Peyer's patch (tissue), 4 donors: Measurements from ENCODE around the gene EDIL3.
"Not testable (repeated sequence)": the region's sequence is repeated elsewhere in the genome, so short reads cannot be mapped to it uniquely, and the experiment has no call there.

ENCODE experiments used
- POLR2A ChIP-seq, 2 donors: fragments of 450-650 bp; IDR thresholded peaks; one replicate each; pipeline ENCODE4 v1.5.1; 2017; ENCODE audit warnings: antibody characterized with exemption in 2 of 2, mild to moderate bottlenecking in 2 of 2, moderate library complexity in 2 of 2
- TF ChIP-seq, protein P1 (sequence below), 6 experiments: fragments of 450-650 bp in 4 of 6; fragments of 200-600 bp in 2 of 6; sonication (generic) in 1 of 6; IDR thresholded peaks; one replicate each; pipeline ENCODE4 v1.5.1; 2017 to 2019; ENCODE audit warnings: antibody characterized with exemption in 6 of 6, mild to moderate bottlenecking in 3 of 6, moderate library complexity in 1 of 6

DNA sequence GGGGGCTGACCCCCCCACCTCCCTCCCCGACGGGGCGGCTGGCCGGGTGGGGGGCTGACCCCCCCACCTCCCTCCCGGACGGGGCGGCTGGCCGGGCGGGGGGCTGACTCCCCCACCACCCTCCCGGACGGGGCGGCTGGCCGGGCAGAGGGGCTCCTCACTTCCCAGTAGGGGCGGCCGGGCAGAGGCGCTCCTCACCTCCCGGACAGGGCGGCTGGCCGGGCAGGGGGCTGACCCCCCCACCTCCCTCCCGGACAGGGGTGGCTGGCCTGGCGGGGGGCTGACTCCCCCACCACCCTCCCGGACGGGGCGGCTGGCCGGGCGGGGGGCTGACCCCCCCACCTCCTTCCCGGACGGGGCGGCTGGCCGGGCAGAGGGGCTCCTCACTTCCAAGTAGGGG, 72.4 kb downstream of the EDIL3 start:
- TF ChIP-seq, protein P1, sequence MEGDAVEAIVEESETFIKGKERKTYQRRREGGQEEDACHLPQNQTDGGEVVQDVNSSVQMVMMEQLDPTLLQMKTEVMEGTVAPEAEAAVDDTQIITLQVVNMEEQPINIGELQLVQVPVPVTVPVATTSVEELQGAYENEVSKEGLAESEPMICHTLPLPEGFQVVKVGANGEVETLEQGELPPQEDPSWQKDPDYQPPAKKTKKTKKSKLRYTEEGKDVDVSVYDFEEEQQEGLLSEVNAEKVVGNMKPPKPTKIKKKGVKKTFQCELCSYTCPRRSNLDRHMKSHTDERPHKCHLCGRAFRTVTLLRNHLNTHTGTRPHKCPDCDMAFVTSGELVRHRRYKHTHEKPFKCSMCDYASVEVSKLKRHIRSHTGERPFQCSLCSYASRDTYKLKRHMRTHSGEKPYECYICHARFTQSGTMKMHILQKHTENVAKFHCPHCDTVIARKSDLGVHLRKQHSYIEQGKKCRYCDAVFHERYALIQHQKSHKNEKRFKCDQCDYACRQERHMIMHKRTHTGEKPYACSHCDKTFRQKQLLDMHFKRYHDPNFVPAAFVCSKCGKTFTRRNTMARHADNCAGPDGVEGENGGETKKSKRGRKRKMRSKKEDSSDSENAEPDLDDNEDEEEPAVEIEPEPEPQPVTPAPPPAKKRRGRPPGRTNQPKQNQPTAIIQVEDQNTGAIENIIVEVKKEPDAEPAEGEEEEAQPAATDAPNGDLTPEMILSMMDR (IDR thresholded peaks at IDR 0.05), result not testable (repeated sequence)
- not testable (repeated sequence) for TF ChIP-seq POLR2A (IDR thresholded peaks at IDR 0.05)
